A375 (cell line): ENCODE results near the gene KLHL20. TPM values are rescaled to one million over a fixed set of nuclear protein-coding genes. Genes with fewer than 3 reads are reported as not detected.

Experiments
- small RNA-seq: library from RNA; depleted of rRNA; stranded (forward); fragments of <200 nt; gene quantifications from one replicate; pipeline ENCODE3, GENCODE V24; 2014
- total RNA-seq: library from RNA; depleted of rRNA; stranded (reverse); fragments of >200 nt; shearing (Covaris generic); gene quantifications from 2 replicates; pipeline ENCODE4 v1.2.3, GENCODE V29; 2014; rRNA removed

KLHL20 gene
- total RNA-seq: 16.1 and 20.9 TPM in 2 replicates

DNA sequence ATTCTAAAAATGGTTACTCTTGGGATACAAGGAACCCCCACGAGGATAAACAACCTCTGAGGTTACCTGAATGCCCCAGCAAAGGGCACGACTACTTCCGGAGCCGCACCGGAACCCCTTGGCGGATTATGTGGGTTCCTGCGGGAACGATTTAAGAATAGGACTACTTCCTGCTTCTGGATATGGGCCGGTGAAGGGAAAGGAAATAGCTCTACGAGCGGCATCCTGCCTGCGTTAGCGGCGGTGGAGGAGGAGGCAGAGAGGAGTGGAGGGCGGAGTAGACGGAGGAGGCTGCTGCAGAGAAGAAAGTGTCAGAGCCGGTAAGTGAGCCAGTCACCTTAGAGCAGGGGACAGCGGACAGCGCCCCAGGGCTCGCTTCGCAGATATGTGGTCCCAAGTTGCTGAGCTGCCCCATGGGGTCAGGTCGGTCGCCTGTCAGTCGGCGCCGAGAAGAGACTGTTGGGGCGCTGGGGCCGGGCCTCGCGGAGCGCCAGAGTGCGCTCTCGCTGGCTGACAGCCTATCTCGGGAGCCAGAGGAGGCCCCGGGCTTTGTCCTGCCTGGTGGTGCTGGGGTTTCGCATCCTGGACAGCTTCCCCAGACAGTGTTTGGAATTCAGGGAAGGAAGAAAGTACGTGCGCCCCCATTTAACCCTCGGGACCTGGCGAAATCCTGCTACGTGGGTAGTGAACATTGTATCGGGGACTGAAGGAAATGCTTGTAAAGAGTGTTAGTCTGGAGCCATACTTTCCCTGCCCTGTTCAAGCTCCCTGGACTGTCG is at the start of gene KLHL20:
Gene KLHL20, plus strand, starts transcription at position 223 of the 779 bp plus-strand sequence. CDS start 1,063 bp downstream, outside the sequence.

GRCh38 chr1:173669491-173669941 is 45.3 kb upstream of the KLHL20 start, which contains the start of gene ANKRD45:
TSS of gene ANKRD45 (minus strand) at chr1:173669851. CDS start at chr1:173659418, 10,433 bp downstream.

GRCh38 chr1:173824315-173825081 is 109.7 kb downstream of the KLHL20 start, which contains the start of the genes CENPL and DARS2:
TSS of gene CENPL (minus strand) at chr1:173824883. CDS start at chr1:173811299, 13,584 bp downstream.
TSS of gene DARS2 (plus strand) at chr1:173824673. CDS start at chr1:173825230, 557 bp downstream.

Small RNA genes within 50 kb of the gene (small RNA-seq; reads per million reads assigned to genes)
- gene BX248409.1: not detected
- not detected for gene RF00019

Other genes with a start within 250 kb of the KLHL20 start
- 250 and 271 TPM in 2 replicates for gene PRDX6, start 237.6 kb upstream of the KLHL20 start, total RNA-seq
- gene SLC9C2, start 111.9 kb upstream of the KLHL20 start, total RNA-seq: 0.41 TPM in 1 of 2 replicates, not detected in the other
- not detected in 2 replicates for gene TEX50, start 79.6 kb upstream of the KLHL20 start, total RNA-seq
- gene ANKRD45, start 45.1 kb upstream of the KLHL20 start, total RNA-seq: 0.45 and 0.61 TPM in 2 replicates
- 49.9 and 50.6 TPM in 2 replicates for gene DARS2, start 109.7 kb downstream of the KLHL20 start, total RNA-seq
- gene CENPL, start 109.9 kb downstream of the KLHL20 start, total RNA-seq: 22.6 and 32.3 TPM in 2 replicates
- gene GAS5, start 153.0 kb downstream of the KLHL20 start, total RNA-seq: 758 and 872 TPM in 2 replicates
- gene ZBTB37, start 153.4 kb downstream of the KLHL20 start, total RNA-seq: 5.2 and 5.4 TPM in 2 replicates
- gene SERPINC1, start 202.3 kb downstream of the KLHL20 start, total RNA-seq: 0.11 TPM in 1 of 2 replicates, not detected in the other